ENCODE results near the gene CD160. TPM values are rescaled to one million over a fixed set of nuclear protein-coding genes. Genes with fewer than 3 reads are reported as not detected.

The CD160 gene
- total and polyA plus RNA-seq, 3 donors from 2014 or later, result 0.31 to 0.45 TPM; not detected in 1

GRCh38 chr1:145695821-145696629 lies 23.3 kb upstream of the CD160 start:
- Histone ChIP-seq H3K36me3 (ENCODE audit: low read depth, missing control alignments) (no peaks in the 10 kb centered on the region), H3K27me3 (no peaks in the 10 kb centered on the region), H3K4me1 (no peaks in the 10 kb centered on the region), H3K9me3 (no peaks in the 10 kb centered on the region), H3K4me3 (no peak overlapping the region), H3K27ac (no peak overlapping the region)
- intact Hi-C loops (cut with DNase I; ENCODE audit: low total_unique reads), result no loop called here
- no peak for TF ChIP-seq POLR2A (IDR thresholded peaks at IDR 0.05)
- no peak for TF ChIP-seq CTCF (IDR thresholded peaks at IDR 0.05)
- 71 to 73% methylated on average over 5 of the region's 5 CpGs for WGBS, 2 donors
- no peak for DNase-seq

- 91 to 94% methylated on average over 3 of the region's 3 CpGs for WGBS, 2 donors
- TF ChIP-seq POLR2A (IDR thresholded peaks at IDR 0.05) (no peak), CTCF (IDR thresholded peaks at IDR 0.05) (no peak)
- DNase-seq, result no peak
- no peaks in the 10 kb centered on the region for H3K36me3 ChIP-seq (ENCODE audit: low read depth, missing control alignments)
- no peak overlapping the region for H3K27ac ChIP-seq
- no peak overlapping the region for H3K4me3 ChIP-seq
- H3K4me1 ChIP-seq, result no peaks in the 10 kb centered on the region
- no peaks in the 10 kb centered on the region for H3K27me3 ChIP-seq
- no peaks in the 10 kb centered on the region for H3K9me3 ChIP-seq
- intact Hi-C loops (cut with DNase I; ENCODE audit: low total_unique reads), result no loop called here
Measured at GRCh38 chr1:145696630-145696960, 22.7 kb upstream of the CD160 start.

GRCh38 chr1:145701306-145701862 lies 17.9 kb upstream of the CD160 start:
- no peaks in the 10 kb centered on the region for H3K9me3 ChIP-seq
- no peaks in the 10 kb centered on the region for H3K4me1 ChIP-seq
- 59 to 64% methylated on average over 2 of the region's 2 CpGs for WGBS, 2 donors
- no peak overlapping the region for H3K27ac ChIP-seq
- TF ChIP-seq POLR2A (IDR thresholded peaks at IDR 0.05) (no peak), CTCF (IDR thresholded peaks at IDR 0.05) (no peak)
- no peak overlapping the region for H3K4me3 ChIP-seq
- intact Hi-C loops (cut with DNase I; ENCODE audit: low total_unique reads), result no loop called here
- H3K27me3 ChIP-seq, result no peaks in the 10 kb centered on the region
- no peaks in the 10 kb centered on the region for H3K36me3 ChIP-seq (ENCODE audit: low read depth, missing control alignments)
- no peak for DNase-seq

GRCh38 chr1:145702052-145702451 lies 17.2 kb upstream of the CD160 start:
- Histone ChIP-seq H3K4me3 (no peak overlapping the region), H3K9me3 (no peaks in the 10 kb centered on the region), H3K36me3 (ENCODE audit: low read depth, missing control alignments) (no peaks in the 10 kb centered on the region), H3K27ac (no peak overlapping the region), H3K4me1 (no peaks in the 10 kb centered on the region), H3K27me3 (no peaks in the 10 kb centered on the region)
- DNase-seq, result no peak
- TF ChIP-seq CTCF (IDR thresholded peaks at IDR 0.05) (no peak), POLR2A (IDR thresholded peaks at IDR 0.05) (no peak)
- intact Hi-C loops (cut with DNase I; ENCODE audit: low total_unique reads), result no loop called here
- 64 to 78% methylated on average over 2 of the region's 2 CpGs for WGBS, 2 donors

- Histone ChIP-seq H3K27me3 (no peaks in the 10 kb centered on the region), H3K9me3 (no peaks in the 10 kb centered on the region), H3K4me1 (no peaks in the 10 kb centered on the region), H3K27ac (no peak overlapping the region), H3K4me3 (no peak overlapping the region), H3K36me3 (ENCODE audit: low read depth, missing control alignments) (no peaks in the 10 kb centered on the region)
- 88% methylated on average over 7 of the region's 7 CpGs for WGBS, 2 donors
- no peak for DNase-seq
- no peak for TF ChIP-seq POLR2A (IDR thresholded peaks at IDR 0.05)
- no peak for TF ChIP-seq CTCF (IDR thresholded peaks at IDR 0.05)
- intact Hi-C loops (cut with DNase I; ENCODE audit: low total_unique reads), result no loop called here
Measured at GRCh38 chr1:145702826-145703225, 16.5 kb upstream of the CD160 start.

All from testis (tissue), 3 donors.